Measurements from ENCODE around the gene UBALD2. TPM values are rescaled to one million over a fixed set of nuclear protein-coding genes. Genes with fewer than 3 reads are reported as not detected.

Gene UBALD2
- polyA plus RNA-seq, 3 donors = 1.4 to 88.6 (median 2.2) TPM

DNA sequence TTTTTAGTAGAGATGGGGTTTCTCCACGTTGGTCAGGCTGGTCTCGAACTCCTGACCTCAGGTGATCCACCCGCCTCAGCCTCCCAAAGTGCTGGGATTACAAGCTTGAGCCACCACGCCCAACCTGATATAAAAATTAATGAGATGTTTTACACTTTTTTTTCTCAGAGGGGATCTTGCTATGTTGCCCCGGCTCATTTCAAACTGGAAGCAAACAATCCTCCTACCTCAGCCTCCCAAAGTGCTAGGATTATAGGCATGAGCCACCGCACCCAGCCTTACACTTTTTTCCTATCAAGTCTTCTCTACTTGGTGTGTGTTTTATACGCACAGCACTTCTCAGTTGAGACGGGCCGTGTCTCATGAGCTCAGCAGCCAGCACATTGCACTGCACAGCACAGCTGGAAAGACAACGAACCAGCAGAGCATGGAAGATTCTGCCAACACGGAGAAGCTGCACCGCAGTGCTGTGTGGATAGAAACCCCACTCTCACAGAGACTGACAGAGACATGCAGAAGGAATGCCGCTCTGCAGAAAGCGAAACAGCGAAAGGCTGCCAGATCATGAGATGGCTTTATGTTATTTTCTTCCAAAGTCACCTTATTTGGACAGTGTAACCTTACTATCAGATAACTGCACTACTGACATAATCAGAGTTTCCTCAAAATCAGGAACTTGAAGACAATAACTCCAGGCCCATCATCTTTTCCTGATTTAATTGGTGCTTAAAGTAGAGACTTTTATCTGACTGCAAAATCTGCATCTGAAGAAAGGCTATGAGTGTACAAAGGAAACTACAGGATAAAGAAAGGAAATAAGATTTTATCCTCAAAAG, 49.5 kb downstream of the UBALD2 start:
- Mint-ChIP-seq H3K9me3 (no peaks in the 10 kb centered on the region), H3K27ac (peak overlapping the region in 2 of 7 donors; percentile 44 to 56), H3K4me3 (no peak overlapping the region), H3K27me3 (ENCODE audit: low read depth in 3 of 3) (peaks cover 0 to 4% (median 0%) of the 10 kb centered on the region in 3 donors), H3K4me1 (no peaks in the 10 kb centered on the region), H3K36me3 (peaks cover 57 to 78% of the 10 kb centered on the region in 2 donors)
- Histone ChIP-seq H3K27ac (ENCODE audit: low read depth in 1 of 2, low read length in 2 of 2) (no peak overlapping the region), H3K4me2 (replicated peaks; ENCODE audit: extremely low read depth, low read length, poor library complexity, severe bottlenecking) (no peak overlapping the region), H3K27me3 (ENCODE audit: control insufficient read depth in 2 of 2, insufficient read depth in 2 of 2, low read length in 2 of 2) (no peaks in the 10 kb centered on the region), H3K79me2 (ENCODE audit: insufficient read depth, low read length) (no peaks in the 10 kb centered on the region), H2AFZ (ENCODE audit: insufficient read depth, low read depth, low read length, poor library complexity, severe bottlenecking) (no peak overlapping the region), H4K20me1 (ENCODE audit: insufficient read depth, low read length) (no peaks in the 10 kb centered on the region), H3K4me1 (ENCODE audit: control insufficient read depth in 1 of 2, insufficient read depth in 2 of 2, low read length in 2 of 2) (no peaks in the 10 kb centered on the region), H3K9me3 (replicated peaks in 1 of 2; ENCODE audit: control insufficient read depth in 1 of 2, insufficient read depth in 1 of 2, low read length in 2 of 2) (no peaks in the 10 kb centered on the region), H3K9ac (ENCODE audit: insufficient read depth, low read length, poor library complexity, severe bottlenecking) (no peak overlapping the region), H3K4me3 (replicated peaks in 1 of 3; ENCODE audit: low read depth in 2 of 3, low read length in 3 of 3) (no peak overlapping the region), H3K36me3 (replicated peaks in 1 of 2; ENCODE audit: control insufficient read depth in 1 of 2, insufficient read depth in 2 of 2, low read length in 2 of 2) (peaks cover 41 to 70% of the 10 kb centered on the region in 2 donors)
- WGBS (ENCODE audit: insufficient coverage) = 100% methylated on average over 7 of the region's 15 CpGs
- no peak for DNase-seq
- no peak for TF ChIP-seq CTCF (IDR thresholded peaks at IDR 0.05)
- intact Hi-C loops (cut with micrococcal nuclease) = loop anchor here in 1 of 2 donors (5.0 kb wide), 1 partner anchor 33 kb away; no protein-coding TSS in a partner anchor

GRCh38 chr17:76317535-76317934, 52.4 kb downstream of the UBALD2 start:
- H3K4me3 Mint-ChIP-seq = no peak overlapping the region
- no peaks in the 10 kb centered on the region for H3K27me3 ChIP-seq (ENCODE audit: control insufficient read depth in 2 of 2, insufficient read depth in 2 of 2, low read length in 2 of 2)
- H3K36me3 ChIP-seq (replicated peaks in 1 of 2; ENCODE audit: control insufficient read depth in 1 of 2, insufficient read depth in 2 of 2, low read length in 2 of 2) = peaks cover 34 to 63% of the 10 kb centered on the region in 2 donors
- no peaks in the 10 kb centered on the region for H3K79me2 ChIP-seq (ENCODE audit: insufficient read depth, low read length)
- H3K4me1 Mint-ChIP-seq = no peaks in the 10 kb centered on the region
- H3K9ac ChIP-seq (ENCODE audit: insufficient read depth, low read length, poor library complexity, severe bottlenecking) = no peak overlapping the region
- H3K9me3 ChIP-seq (replicated peaks in 1 of 2; ENCODE audit: control insufficient read depth in 1 of 2, insufficient read depth in 1 of 2, low read length in 2 of 2) = no peaks in the 10 kb centered on the region
- no peak overlapping the region for H2AFZ ChIP-seq (ENCODE audit: insufficient read depth, low read depth, low read length, poor library complexity, severe bottlenecking)
- no peak overlapping the region for H3K27ac ChIP-seq (ENCODE audit: low read depth in 1 of 2, low read length in 2 of 2)
- peaks cover 60 to 77% of the 10 kb centered on the region in 2 donors for H3K36me3 Mint-ChIP-seq
- H3K4me3 ChIP-seq (replicated peaks in 1 of 3; ENCODE audit: low read depth in 2 of 3, low read length in 3 of 3) = no peak overlapping the region
- H3K4me1 ChIP-seq (ENCODE audit: control insufficient read depth in 1 of 2, insufficient read depth in 2 of 2, low read length in 2 of 2) = no peaks in the 10 kb centered on the region
- intact Hi-C loops (cut with micrococcal nuclease) = no loop called here
- WGBS (ENCODE audit: insufficient coverage) = 80% methylated on average over 1 of the region's 2 CpGs
- no peak overlapping the region for H3K4me2 ChIP-seq (replicated peaks; ENCODE audit: extremely low read depth, low read length, poor library complexity, severe bottlenecking)
- H3K9me3 Mint-ChIP-seq = no peaks in the 10 kb centered on the region
- TF ChIP-seq CTCF (IDR thresholded peaks at IDR 0.05) = no peak
- no peaks in the 10 kb centered on the region for H4K20me1 ChIP-seq (ENCODE audit: insufficient read depth, low read length)
- no peak for DNase-seq
- no peak overlapping the region for H3K27ac Mint-ChIP-seq
- peaks cover 0 to 2% (median 0%) of the 10 kb centered on the region in 3 donors for H3K27me3 Mint-ChIP-seq (ENCODE audit: low read depth in 3 of 3)

All from CD14-positive monocyte (primary cell).